H1 (cell line): Measurements from ENCODE around the gene LCN15. TPM values are rescaled to one million over a fixed set of nuclear protein-coding genes. Genes with fewer than 3 reads are reported as not detected.

Experiments
- SP2 ChIP-seq: IDR thresholded peaks from 2 replicates; pipeline ENCODE4 v1.6.1; 2012; ENCODE audit warnings: mild to moderate bottlenecking, low read length, inconsistent platforms
- polyA plus RNA-seq, 7 experiments: library from polyadenylated mRNA; depleted of rRNA in 3 of 7; stranded (reverse) in 5 of 7; unstranded in 2 of 7; fragments of >200 nt in 5 of 7; fragments of 200-250 nt in 2 of 7; gene quantifications; 1 replicate in 5 of 7; 2 replicates in 1 of 7; 4 replicates in 1 of 7; pipeline versions ENCODE4 v1.2.1 to v1.2.3, GENCODE V29; 2011 to 2013; ENCODE audit warnings: missing spikeins in 2 of 7, mixed read lengths in 2 of 7
- total RNA-seq: library from RNA; stranded (reverse); fragmentation: NEBNext Ultra II Directional; extraction: Animal tissue kit (Norgen Biotek cat#: 25700); gene quantifications from 2 replicates; pipeline ENCODE4 v1.2.1, GENCODE V29; 2021

LCN15 gene
- total and polyA plus RNA-seq, 2 of the 8 experiments (the other 6 are each of a cell fraction or from before 2014, with no cell fraction given): 0.08 to 0.47 TPM

DNA sequence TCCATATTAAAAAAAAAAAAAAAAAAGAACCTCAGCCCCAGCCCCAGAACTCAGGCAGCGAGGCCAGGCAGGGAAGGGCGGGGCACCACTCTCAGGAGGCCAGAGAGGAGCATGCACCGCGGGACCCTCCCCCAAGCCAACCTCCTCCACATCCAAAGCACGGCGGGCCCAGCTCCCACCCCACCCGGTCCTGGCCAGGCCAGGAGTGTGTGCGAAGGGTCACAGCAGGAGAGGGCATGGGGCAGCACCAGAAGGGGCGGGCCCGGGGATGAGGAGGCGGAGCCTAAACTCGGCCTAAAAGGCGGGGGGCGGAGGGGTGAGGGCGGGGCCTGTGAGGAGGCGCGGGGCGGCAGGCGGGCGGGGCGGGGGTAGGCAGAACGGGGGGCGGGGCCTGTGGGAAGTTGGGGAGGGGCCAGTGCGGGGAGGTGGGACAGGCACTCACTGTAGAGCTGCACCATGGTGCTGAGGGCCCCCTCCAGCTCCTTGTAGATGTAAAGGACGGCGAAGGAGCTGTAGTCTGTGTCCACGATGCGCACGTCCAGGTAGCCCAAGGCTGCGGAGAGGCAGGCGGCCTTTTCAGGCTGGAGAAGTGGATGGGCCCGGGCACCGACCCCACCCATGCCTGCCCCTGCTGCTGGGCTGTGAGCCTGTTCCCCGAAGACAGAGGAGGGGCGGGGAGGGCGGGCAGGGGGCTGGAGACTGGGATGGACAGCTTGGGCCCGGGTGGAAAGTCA, 1.2 kb downstream of the LCN15 start (continued):
- no peak for TF ChIP-seq SP2
